HUES6 (cell line): ENCODE results near the gene CFAP92.

Source experiments
- H3K27ac ChIP-seq: 2 replicates; pipeline ENCODE4 v1.7.0; 2013; ENCODE audit warnings: low read depth, mild to moderate bottlenecking, low read length, inconsistent platforms
- H3K27me3 ChIP-seq: 2 replicates; pipeline ENCODE4 v1.6.1; 2013; ENCODE audit warnings: low read length; ENCODE audit not compliant: control insufficient read depth, insufficient read depth
- H3K36me3 ChIP-seq: 2 replicates; pipeline ENCODE4 v1.6.1; 2013; ENCODE audit warnings: low read length; ENCODE audit not compliant: control insufficient read depth, insufficient read depth
- H3K4me1 ChIP-seq: 2 replicates; pipeline ENCODE4 v1.6.1; 2013; ENCODE audit warnings: low read length; ENCODE audit not compliant: control insufficient read depth, insufficient read depth
- H3K4me3 ChIP-seq: 2 replicates; pipeline ENCODE4 v1.5.1; 2013; ENCODE audit warnings: low read depth, low read length
- H3K9ac ChIP-seq: one replicate; pipeline ENCODE4 v1.6.1; 2013; ENCODE audit warnings: mild to moderate bottlenecking, low read length
- H3K9me3 ChIP-seq: 2 replicates; pipeline ENCODE4 v1.6.1; 2013; ENCODE audit warnings: low read depth, low read length; ENCODE audit not compliant: control insufficient read depth, insufficient read depth

CFAP92 gene

GRCh38 chr3:128908951-128909350, 84.9 kb downstream of the CFAP92 start:
- Histone ChIP-seq H3K9ac (no peak overlapping the region), H3K27me3 (no peaks in the 10 kb centered on the region), H3K9me3 (no peaks in the 10 kb centered on the region)

GRCh38 chr3:128907706-128908445, 86.0 kb downstream of the CFAP92 start:
- H3K9ac ChIP-seq = no peak overlapping the region

More at GRCh38 chr3:128908951-128909350, 84.9 kb downstream of the CFAP92 start:
- H3K27ac ChIP-seq = no peak overlapping the region
- peaks cover 96% of the 10 kb centered on the region for H3K36me3 ChIP-seq
- H3K4me3 ChIP-seq = no peak overlapping the region
- no peaks in the 10 kb centered on the region for H3K4me1 ChIP-seq

GRCh38 chr3:128906804-128907525, 86.9 kb downstream of the CFAP92 start:
- Histone ChIP-seq H3K27ac (no peak overlapping the region), H3K4me3 (no peak overlapping the region), H3K4me1 (no peaks in the 10 kb centered on the region), H3K36me3 (peaks cover 96% of the 10 kb centered on the region), H3K27me3 (no peaks in the 10 kb centered on the region), H3K9me3 (no peaks in the 10 kb centered on the region), H3K9ac (no peak overlapping the region)

More at GRCh38 chr3:128907706-128908445, 86.0 kb downstream of the CFAP92 start:
- Histone ChIP-seq H3K4me3 (no peak overlapping the region), H3K36me3 (peaks cover 96% of the 10 kb centered on the region), H3K9me3 (no peaks in the 10 kb centered on the region), H3K27me3 (no peaks in the 10 kb centered on the region), H3K27ac (no peak overlapping the region), H3K4me1 (no peaks in the 10 kb centered on the region)

GRCh38 chr3:128906031-128906803, 87.7 kb downstream of the CFAP92 start:
- Histone ChIP-seq H3K4me3 (no peak overlapping the region), H3K9me3 (no peaks in the 10 kb centered on the region), H3K27me3 (no peaks in the 10 kb centered on the region), H3K36me3 (peaks cover 96% of the 10 kb centered on the region), H3K4me1 (no peaks in the 10 kb centered on the region), H3K27ac (no peak overlapping the region), H3K9ac (no peak overlapping the region)

- Histone ChIP-seq H3K4me3 (no peak overlapping the region), H3K4me1 (no peaks in the 10 kb centered on the region), H3K9me3 (no peaks in the 10 kb centered on the region), H3K27me3 (no peaks in the 10 kb centered on the region), H3K36me3 (peaks cover 96% of the 10 kb centered on the region), H3K27ac (no peak overlapping the region), H3K9ac (no peak overlapping the region)
These were observed 90.4 kb downstream of the CFAP92 start for GRCh38 chr3:128903501-128903900.

- H3K27me3 ChIP-seq = no peaks in the 10 kb centered on the region
- H3K36me3 ChIP-seq = peaks cover 96% of the 10 kb centered on the region
These were observed 91.5 kb downstream of the CFAP92 start for GRCh38 chr3:128902426-128902825.

GRCh38 chr3:128895843-128896697, 97.8 kb downstream of the CFAP92 start:
- H3K36me3 ChIP-seq = peaks cover 81% of the 10 kb centered on the region
- H3K27me3 ChIP-seq = no peaks in the 10 kb centered on the region
- no peak overlapping the region for H3K27ac ChIP-seq
- no peaks in the 10 kb centered on the region for H3K4me1 ChIP-seq
- H3K9me3 ChIP-seq = no peaks in the 10 kb centered on the region
- H3K9ac ChIP-seq = no peak overlapping the region
- H3K4me3 ChIP-seq = no peak overlapping the region

More at GRCh38 chr3:128902426-128902825, 91.5 kb downstream of the CFAP92 start:
- Histone ChIP-seq H3K9me3 (no peaks in the 10 kb centered on the region), H3K4me3 (no peak overlapping the region), H3K4me1 (no peaks in the 10 kb centered on the region), H3K9ac (no peak overlapping the region), H3K27ac (no peak overlapping the region)

GRCh38 chr3:128889139-128889894, 104.6 kb downstream of the CFAP92 start:
- H3K4me1 ChIP-seq = no peaks in the 10 kb centered on the region
- H3K27ac ChIP-seq = no peak overlapping the region
- peaks cover 47% of the 10 kb centered on the region for H3K36me3 ChIP-seq
- H3K4me3 ChIP-seq = no peak overlapping the region
- H3K9me3 ChIP-seq = no peaks in the 10 kb centered on the region
- H3K27me3 ChIP-seq = no peaks in the 10 kb centered on the region
- no peak overlapping the region for H3K9ac ChIP-seq

GRCh38 chr3:128884992-128885391, 108.9 kb downstream of the CFAP92 start:
- Histone ChIP-seq H3K4me3 (no peak overlapping the region), H3K36me3 (peaks cover 48% of the 10 kb centered on the region), H3K27ac (no peak overlapping the region), H3K4me1 (no peaks in the 10 kb centered on the region), H3K27me3 (no peaks in the 10 kb centered on the region), H3K9me3 (no peaks in the 10 kb centered on the region), H3K9ac (no peak overlapping the region)

GRCh38 chr3:128882719-128883118, 111.2 kb downstream of the CFAP92 start:
- Histone ChIP-seq H3K36me3 (peaks cover 39% of the 10 kb centered on the region), H3K27me3 (no peaks in the 10 kb centered on the region), H3K4me3 (no peak overlapping the region), H3K27ac (no peak overlapping the region), H3K9ac (no peak overlapping the region), H3K9me3 (no peaks in the 10 kb centered on the region), H3K4me1 (peaks cover 7% of the 10 kb centered on the region; the same call in 1 of the 2 replicates)
